Activated effector memory CD4-positive, alpha-beta T cell treated with Interleukin-2 at 50 U/mL for 16 hours (primary cell): ENCODE measurements around the gene PLCH2.

Source experiments
- DNase-seq: peaks from one replicate; pipeline ENCODE4 v3.0.0-alpha.2; 2020

The PLCH2 gene

GRCh38 chr1:2480236-2480985, 4.3 kb downstream of the PLCH2 start:
- DNase-seq: no peak

GRCh38 chr1:2480986-2481364, 4.9 kb downstream of the PLCH2 start:
- DNase-seq: no peak

- DNase-seq: no peak
Observed at GRCh38 chr1:2481885-2482284, 5.8 kb downstream of the PLCH2 start.

GRCh38 chr1:2482588-2482987, 6.5 kb downstream of the PLCH2 start:
- DNase-seq: no peak

GRCh38 chr1:2483026-2483425, 6.9 kb downstream of the PLCH2 start:
- no peak for DNase-seq

- DNase-seq: no peak
Observed at GRCh38 chr1:2483970-2484369, 7.9 kb downstream of the PLCH2 start.

GRCh38 chr1:2486041-2486440, 10.0 kb downstream of the PLCH2 start:
- DNase-seq: no peak

- no peak for DNase-seq
Observed at GRCh38 chr1:2486558-2486957, 10.5 kb downstream of the PLCH2 start.

GRCh38 chr1:2488688-2489087, 12.6 kb downstream of the PLCH2 start:
- DNase-seq: no peak

GRCh38 chr1:2489615-2490014, 13.5 kb downstream of the PLCH2 start:
- no peak for DNase-seq

- no peak for DNase-seq
Observed at GRCh38 chr1:2492091-2492490, 16.0 kb downstream of the PLCH2 start.

- no peak for DNase-seq
Observed at GRCh38 chr1:2493218-2493617, 17.1 kb downstream of the PLCH2 start.

- no peak for DNase-seq
Observed at GRCh38 chr1:2493691-2494322, 17.7 kb downstream of the PLCH2 start.

GRCh38 chr1:2494323-2494693, 18.2 kb downstream of the PLCH2 start:
- DNase-seq: no peak

- DNase-seq: no peak
Observed at GRCh38 chr1:2495026-2495425, 18.9 kb downstream of the PLCH2 start.

- DNase-seq: no peak
Observed at GRCh38 chr1:2495546-2495945, 19.5 kb downstream of the PLCH2 start.

GRCh38 chr1:2496087-2496622, 20.1 kb downstream of the PLCH2 start:
- DNase-seq: peak; percentile 10

GRCh38 chr1:2496746-2497145, 20.7 kb downstream of the PLCH2 start:
- no peak for DNase-seq

GRCh38 chr1:2497891-2498290, 21.8 kb downstream of the PLCH2 start:
- DNase-seq: no peak

GRCh38 chr1:2498648-2499047, 22.6 kb downstream of the PLCH2 start:
- no peak for DNase-seq

GRCh38 chr1:2499260-2499659, 23.2 kb downstream of the PLCH2 start:
- DNase-seq: no peak

- peak; percentile 25 for DNase-seq
Observed at GRCh38 chr1:2499986-2500596, 24.0 kb downstream of the PLCH2 start.

- DNase-seq: no peak
Observed at GRCh38 chr1:2501041-2501819, 25.1 kb downstream of the PLCH2 start.

- no peak for DNase-seq
Observed at GRCh38 chr1:2501820-2502119, 25.7 kb downstream of the PLCH2 start.
